Non-pigmented ciliary epithelial cell (primary cell): ENCODE measurements around the gene EYA2.

Source experiments
- DNase-seq: peaks from one replicate; pipeline ENCODE4 v3.0.0-alpha.2; 2010; ENCODE audit warnings: low read depth

EYA2 gene

DNA sequence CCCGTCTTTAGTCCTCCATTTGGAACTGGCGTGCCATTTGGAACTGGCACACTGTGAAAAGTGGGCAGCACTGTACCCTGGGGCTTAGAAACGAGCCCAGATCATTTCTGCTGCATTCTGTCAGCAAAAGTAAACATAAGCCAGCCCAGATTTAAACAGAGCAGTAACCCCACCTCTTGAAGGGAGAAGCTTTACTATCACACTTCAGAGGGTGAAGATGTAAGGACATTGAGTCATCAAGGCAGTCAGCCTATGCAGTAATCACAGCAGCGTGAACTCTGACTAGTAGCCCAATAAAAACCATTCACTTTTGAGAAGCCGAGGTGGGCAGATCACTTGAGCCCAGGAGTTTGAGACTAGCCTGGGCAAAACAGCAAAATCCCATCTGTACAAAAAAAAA, 216.9 kb downstream of the EYA2 start:
- no peak for DNase-seq

GRCh38 chr20:47113362-47114109, 218.9 kb downstream of the EYA2 start:
- DNase-seq, result no peak

DNA sequence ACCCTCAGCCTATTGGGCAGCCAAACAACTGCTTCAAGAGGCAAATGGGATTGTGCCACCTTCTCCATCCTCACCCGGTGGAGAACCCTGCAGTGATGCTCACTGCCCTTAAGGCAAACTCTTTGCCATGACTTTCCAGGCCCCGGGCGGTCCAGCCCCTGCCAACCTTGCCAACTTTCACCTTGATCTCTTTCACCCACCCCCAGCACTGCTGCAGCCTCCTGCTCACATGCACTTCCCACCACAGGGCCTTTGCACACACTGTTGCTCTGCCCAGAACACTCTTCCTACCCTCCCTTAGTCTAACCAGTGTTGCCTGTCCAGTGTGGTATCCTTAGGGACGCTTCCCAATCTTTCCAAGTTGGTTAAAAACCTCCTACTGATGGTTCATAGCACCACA, 221.1 kb downstream of the EYA2 start:
- no peak for DNase-seq

DNA sequence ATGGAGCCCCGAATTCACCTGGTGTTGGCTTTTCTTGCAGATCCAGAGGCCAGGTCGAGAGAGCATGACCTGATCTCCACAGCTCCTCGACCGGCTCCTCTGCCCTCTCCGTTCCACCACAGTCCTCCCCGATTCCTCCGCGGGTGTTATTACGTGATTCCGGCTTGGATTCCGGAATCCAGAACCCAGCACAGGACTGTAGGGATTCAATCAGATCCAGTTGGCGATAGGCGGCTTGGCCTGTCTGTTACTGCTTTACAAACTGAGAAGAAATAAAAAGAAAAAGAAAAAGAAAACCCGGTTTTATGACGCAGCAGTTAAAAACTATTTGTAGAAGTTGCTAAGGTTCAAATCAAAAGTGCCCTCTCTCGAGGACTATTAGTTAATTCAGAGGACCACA, 222.7 kb downstream of the EYA2 start:
- DNase-seq, result no peak

DNA sequence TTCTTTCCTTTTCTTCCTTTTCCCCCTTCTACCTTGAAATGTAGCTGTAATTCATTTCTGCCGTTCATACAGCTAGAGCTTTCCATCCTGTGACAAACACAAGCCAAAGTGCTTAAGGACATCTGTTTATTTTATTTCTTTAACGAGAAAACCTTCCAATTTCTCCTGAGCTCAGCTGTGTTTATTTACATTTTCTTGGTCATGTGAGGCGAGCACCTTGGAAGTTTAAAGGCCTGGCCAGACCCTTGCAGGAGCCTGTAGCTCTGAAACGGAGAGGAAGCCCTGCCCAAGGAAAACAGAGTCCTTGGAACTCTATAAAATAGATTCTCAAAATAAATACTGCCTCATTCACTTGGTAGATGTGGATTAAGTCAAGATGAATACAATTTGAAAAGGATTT, 223.1 kb downstream of the EYA2 start:
- DNase-seq, result no peak

GRCh38 chr20:47118206-47118605, 223.6 kb downstream of the EYA2 start:
- DNase-seq, result no peak

- DNase-seq, result no peak
Measured at GRCh38 chr20:47118641-47119040, 224.0 kb downstream of the EYA2 start.

DNA sequence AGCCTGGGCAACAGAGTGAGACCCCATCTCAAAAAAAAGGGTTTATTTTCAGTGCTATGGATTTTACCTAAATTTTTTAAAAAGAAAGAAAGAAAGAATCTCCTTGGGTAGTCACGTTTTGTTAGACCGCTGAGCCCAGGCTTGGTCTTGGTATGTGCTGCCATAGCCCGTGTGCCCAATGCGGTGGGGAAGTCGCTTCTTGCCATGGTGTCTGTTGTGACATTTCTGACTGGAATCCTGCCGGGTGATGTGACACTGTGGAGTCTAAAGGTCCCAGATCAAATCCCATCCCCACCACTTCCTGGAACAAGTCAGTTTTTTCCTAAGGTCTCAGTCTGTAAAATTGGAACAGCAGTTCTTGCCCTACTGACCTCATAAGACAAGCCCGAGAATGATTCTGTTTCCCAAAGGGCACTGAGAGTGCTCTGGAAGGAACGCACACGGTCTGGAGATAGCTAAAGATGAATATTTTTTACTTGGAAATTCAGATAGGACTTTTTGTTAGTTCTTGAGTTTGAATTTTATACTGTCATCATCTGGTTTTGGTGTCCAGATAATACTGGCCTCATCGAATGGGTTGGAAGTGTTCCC, 225.8 kb downstream of the EYA2 start:
- no peak for DNase-seq

- DNase-seq, result no peak
Measured at GRCh38 chr20:47122560-47122959, 227.9 kb downstream of the EYA2 start.

- no peak for DNase-seq
Measured at GRCh38 chr20:47124181-47124717, 229.6 kb downstream of the EYA2 start.

- DNase-seq, result no peak
Measured at GRCh38 chr20:47125508-47125757, 230.8 kb downstream of the EYA2 start.

DNA sequence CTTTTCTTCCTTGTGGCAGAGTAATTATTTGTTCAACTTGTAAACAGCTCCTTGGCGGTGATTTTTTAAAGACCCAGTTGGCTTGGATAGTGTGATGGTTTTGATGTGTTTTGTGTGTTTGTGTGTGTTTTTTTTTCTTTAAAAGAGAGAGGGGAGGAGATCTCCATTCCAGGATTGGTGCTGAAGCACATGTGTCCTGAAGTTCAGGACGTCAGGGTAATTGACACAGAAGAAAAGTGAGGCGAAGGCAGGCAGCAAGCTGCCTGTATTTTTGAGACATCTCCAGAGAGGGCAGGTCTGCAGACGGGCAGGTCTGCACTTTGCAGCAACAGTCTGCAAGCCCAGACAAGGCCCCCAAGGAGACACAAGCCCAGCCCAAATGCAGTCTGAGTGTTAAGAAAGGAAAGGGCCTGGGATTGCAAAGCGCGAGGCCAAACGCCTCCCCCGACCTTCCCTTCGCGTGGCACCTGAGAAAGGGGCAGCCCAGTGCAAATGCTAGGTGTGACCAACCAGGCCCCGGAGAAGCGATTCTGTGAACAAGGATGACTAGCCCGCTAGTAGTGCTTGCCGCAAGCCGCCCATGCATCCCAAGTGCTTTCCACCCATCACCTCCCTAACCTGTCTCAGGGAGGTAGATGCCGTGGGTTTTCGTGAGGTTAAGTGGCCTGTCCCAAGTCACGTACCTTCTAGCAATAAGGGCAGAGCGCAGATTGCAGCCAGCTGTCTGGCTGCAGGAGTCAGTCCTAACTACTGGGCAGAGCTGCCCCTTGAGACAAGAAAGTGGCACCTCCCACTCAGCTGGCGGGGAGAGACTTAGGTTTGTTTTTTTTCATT, 231.3 kb downstream of the EYA2 start:
- no peak for DNase-seq

DNA sequence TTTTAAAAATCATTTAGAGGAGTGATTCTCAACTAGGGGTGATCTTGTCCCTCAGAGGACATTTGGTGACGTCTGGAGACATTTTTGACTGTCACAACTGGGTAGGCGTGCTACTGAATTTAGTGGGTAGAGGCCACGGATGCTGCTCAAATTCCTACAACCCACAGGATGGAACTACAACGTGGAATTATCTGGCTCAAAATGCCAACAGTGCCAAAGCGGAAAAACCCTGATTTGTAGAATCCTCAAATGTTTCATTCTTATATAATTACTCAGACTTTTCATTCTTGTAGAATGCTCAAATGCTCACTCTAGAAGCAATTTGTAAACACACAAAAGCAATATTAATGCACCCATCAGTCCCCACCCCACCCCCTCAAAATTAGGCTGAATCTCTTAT, 232.1 kb downstream of the EYA2 start:
- no peak for DNase-seq

- no peak for DNase-seq
Measured at GRCh38 chr20:47127546-47127945, 232.9 kb downstream of the EYA2 start.

DNA sequence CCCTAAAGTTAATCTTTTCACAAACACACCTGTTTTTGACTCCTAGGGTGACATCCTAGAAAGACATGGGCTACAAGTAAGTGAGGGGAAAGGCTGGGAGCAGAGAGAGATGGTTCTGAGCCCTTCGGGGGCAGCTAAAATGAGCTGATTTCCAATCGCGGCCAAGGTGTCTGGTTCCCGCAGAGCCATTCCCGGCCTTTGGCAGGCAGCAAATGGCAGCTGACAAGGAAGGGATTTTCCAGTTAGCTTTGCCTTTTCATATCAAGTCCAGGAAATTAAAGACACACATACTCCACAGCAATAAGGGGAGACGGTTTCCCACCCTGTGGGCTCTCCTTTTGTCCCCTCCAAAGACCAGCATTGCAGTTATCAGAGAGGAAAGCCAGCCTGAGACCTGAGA, 233.4 kb downstream of the EYA2 start:
- DNase-seq, result no peak

DNA sequence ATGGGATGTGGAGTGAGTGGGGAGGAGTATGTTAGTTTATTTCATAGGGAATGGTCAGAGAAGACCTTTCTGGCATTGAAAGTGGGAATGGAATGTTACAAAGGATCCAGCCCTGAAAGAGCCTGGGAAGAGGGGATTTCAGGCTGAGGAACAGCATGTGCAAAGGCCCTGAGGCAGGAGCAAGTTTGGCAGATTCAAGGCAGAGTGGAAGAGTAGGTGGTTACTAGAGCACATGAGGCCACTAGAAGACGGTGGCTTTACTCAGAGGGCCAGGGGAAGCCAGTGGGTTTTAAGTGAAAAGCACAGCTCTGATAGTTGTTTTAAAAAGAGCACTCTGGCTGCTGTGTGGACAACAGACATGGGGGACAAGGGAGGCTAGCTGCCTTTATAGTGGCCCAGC, 234.7 kb downstream of the EYA2 start:
- DNase-seq, result no peak

GRCh38 chr20:47133809-47134456, 239.3 kb downstream of the EYA2 start:
- DNase-seq, result no peak

GRCh38 chr20:47136782-47137181, 242.1 kb downstream of the EYA2 start:
- no peak for DNase-seq

DNA sequence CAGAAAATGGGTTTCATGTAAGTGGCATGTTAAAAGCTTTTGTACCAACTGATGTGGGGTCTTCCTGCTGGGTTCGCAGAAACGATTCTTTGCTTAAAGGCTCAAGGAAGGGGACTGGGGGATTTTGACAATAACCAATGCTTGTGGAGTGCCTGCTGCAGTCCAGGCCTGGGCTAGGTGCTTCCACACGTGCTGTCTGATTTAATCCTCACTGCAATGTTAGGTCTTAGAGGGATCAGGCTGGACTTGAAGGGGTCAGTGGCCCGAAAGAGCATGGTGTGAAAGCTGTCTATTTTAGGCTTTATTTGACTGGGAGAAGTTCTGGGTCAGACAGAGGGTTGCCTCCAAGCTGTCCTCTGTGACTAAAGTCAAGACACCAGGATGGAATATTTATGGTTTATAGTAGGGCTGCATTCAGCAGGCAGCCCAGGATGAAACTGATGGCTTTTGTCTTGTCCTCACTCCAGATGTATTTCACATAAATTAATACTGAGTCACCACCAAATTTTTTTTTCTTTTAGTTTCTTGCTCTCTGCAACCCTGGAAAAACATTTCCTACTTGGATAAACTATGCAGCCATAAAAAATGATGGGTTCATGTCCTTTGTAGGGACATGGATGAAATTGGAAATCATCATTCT, 242.7 kb downstream of the EYA2 start:
- no peak for DNase-seq

DNA sequence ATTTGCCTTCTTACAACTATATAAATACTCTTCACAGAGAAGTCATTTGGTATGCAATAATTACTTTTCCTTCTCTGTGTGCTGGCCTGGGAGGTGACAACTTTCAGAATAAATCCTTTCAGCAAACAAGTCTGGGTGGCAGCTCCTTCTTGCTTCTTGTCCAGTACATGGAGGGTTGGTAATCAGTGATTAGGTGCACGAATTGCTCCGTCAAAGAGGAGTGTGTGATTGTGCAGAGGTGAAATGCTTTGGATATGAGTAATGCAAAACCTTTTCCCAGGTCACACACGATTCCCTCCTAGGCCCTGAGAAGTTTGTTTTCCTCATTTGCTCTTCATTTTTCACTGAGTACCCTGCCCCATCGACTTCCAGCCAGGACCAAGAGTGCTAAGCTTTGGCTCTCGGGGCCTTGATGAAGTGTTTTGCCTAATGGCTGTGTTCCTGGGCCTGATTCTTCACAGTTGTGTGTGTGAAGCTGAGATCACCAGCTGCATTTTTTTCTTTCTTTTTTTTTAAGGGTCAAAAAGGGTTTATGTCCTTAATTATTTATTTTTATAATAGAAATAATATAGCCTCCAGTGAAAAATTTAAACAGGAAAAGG, 245.4 kb downstream of the EYA2 start:
- no peak for DNase-seq

DNA sequence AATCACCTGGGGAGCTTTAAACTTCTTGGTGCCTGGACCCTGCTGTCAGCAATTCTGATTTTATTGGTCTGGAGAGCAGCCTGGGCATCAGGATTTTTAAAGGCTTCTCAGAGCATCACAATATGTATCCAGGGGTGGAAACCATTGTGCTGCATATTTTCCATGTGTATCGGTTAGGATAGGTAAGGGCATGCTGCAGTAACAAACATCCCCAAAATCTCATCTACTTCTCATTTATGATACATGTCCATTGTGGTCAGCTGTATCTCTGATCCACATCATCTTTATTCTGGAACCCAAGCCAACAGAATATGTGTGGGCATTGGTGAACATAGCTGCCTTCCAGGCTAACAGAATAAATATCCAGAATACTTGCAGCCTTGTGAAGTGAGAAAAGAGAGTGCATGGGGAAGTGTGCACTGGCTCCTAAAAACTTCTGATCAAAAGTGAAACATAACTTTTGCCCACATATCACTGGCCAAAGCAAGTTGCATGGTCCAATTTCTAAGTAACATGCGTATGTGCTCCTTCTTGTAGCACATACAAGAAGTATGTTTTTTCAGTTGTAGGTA, 246.8 kb downstream of the EYA2 start:
- no peak for DNase-seq
